SU-DHL-6 (cell line): ENCODE results near the gene RANBP17.

Experiments
- CTCF ChIP-seq: fragments of 200-600 bp; sonication (generic); IDR thresholded peaks from one replicate; pipeline ENCODE4 v1.5.1; 2017; ENCODE audit warnings: antibody characterized with exemption, mild to moderate bottlenecking, low read length, moderate library complexity; ENCODE audit not compliant: insufficient read depth, poor library complexity, severe bottlenecking
- EZH2phosphoT487 ChIP-seq: fragments of 200-600 bp; sonication (generic), shearing (Covaris generic); conservative IDR thresholded peaks from 2 replicates; pipeline ENCODE4 v1.6.1; 2018; ENCODE audit warnings: mild to moderate bottlenecking, antibody characterized with exemption, low read length, moderate library complexity, mixed read lengths

DNA sequence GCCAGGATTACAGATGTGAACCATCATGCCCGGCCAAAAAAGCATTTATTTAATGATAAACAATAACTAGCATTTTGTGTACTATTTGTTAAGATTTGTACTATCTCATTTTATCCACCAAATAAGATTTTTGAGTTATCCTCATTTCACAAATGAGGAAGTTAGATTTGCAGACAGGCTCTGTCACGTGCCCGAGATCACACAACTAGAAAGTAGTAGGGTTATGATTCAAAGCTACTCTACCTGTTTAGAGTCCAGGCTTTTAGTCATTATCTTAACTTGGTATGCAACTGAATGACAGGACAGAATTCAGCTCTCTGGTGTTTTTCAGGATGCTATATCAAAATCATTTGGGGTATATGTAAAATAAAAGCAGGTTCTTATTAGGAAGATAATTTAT lies 20.5 kb downstream of the RANBP17 start:
- TF ChIP-seq CTCF (no peak), EZH2phosphoT487 (no peak)
